Astrocyte (in vitro differentiated cells and primary cell): ENCODE results near the gene CLMP.

ENCODE experiments used
- CTCF ChIP-seq: IDR thresholded peaks from 2 replicates; pipeline ENCODE4 v1.5.1; 2011; ENCODE audit warnings: low read depth, mild to moderate bottlenecking, inconsistent platforms, low read length, moderate library complexity; ENCODE audit not compliant: insufficient read depth
- EZH2 ChIP-seq: IDR thresholded peaks from 2 replicates; pipeline ENCODE4 v1.6.1; 2012; ENCODE audit warnings: mild to moderate bottlenecking, low read length, inconsistent platforms; ENCODE audit not compliant: insufficient read depth

GRCh38 chr11:123159183-123159857 is 35.7 kb downstream of the CLMP start:
- TF ChIP-seq CTCF (no peak), EZH2 (no peak)
